Astrocyte (in vitro differentiated cells and primary cell): ENCODE results near the gene TMEM44. TPM values are rescaled to one million over a fixed set of nuclear protein-coding genes. Genes with fewer than 3 reads are reported as not detected.

Source experiments
- DNase-seq: peaks from one replicate; pipeline ENCODE4 v3.0.0-alpha.2; 2010; ENCODE audit warnings: low read depth
- FAIRE-seq: peaks from 2 replicates; lab custom pipeline; 2011; peaks lifted over from hg19 to GRCh38; lab: Jason Lieb, UNC
- H2AFZ ChIP-seq: 2 replicates; pipeline ENCODE4 v1.6.0; 2012; ENCODE audit warnings: low read depth, low read length, inconsistent platforms
- H3K27ac ChIP-seq: 2 replicates; pipeline ENCODE4 v1.5.1; 2011; ENCODE audit warnings: low read depth, low read length, inconsistent platforms
- H3K27me3 ChIP-seq: 2 replicates; pipeline ENCODE4 v1.6.0; 2011; ENCODE audit warnings: low read length, inconsistent platforms; ENCODE audit not compliant: insufficient read depth
- H3K36me3 ChIP-seq: 2 replicates; pipeline ENCODE4 v1.5.1; 2011; ENCODE audit warnings: low read length, inconsistent platforms; ENCODE audit not compliant: insufficient read depth
- H3K4me1 ChIP-seq: 2 replicates; pipeline ENCODE4 v1.5.1; 2011; ENCODE audit warnings: low read length, inconsistent platforms; ENCODE audit not compliant: insufficient read depth
- H3K4me2 ChIP-seq: 2 replicates; pipeline ENCODE4 v1.6.0; 2012; ENCODE audit warnings: low read length, inconsistent platforms
- H3K4me3 ChIP-seq: 2 replicates; pipeline ENCODE4 v1.5.1; 2011; ENCODE audit warnings: low read depth, mild to moderate bottlenecking, low read length, inconsistent platforms; ENCODE audit not compliant: insufficient read depth
- H3K79me2 ChIP-seq: 2 replicates; pipeline ENCODE4 v1.6.0; 2012; ENCODE audit warnings: mild to moderate bottlenecking, low read length, inconsistent platforms; ENCODE audit not compliant: insufficient read depth
- H3K9ac ChIP-seq: 2 replicates; pipeline ENCODE4 v1.6.0; 2012; ENCODE audit warnings: mild to moderate bottlenecking, low read length, inconsistent platforms
- H3K9me3 ChIP-seq: 2 replicates; pipeline ENCODE4 v1.5.1; 2012; ENCODE audit warnings: low read depth, mild to moderate bottlenecking, low read length, inconsistent platforms; ENCODE audit not compliant: insufficient read depth
- H4K20me1 ChIP-seq: 2 replicates; pipeline ENCODE4 v1.6.0; 2012; ENCODE audit warnings: low read length, inconsistent platforms; ENCODE audit not compliant: insufficient read depth
- H3K27ac Mint-ChIP-seq: one replicate; pipeline ENCODE4 v1.8.0; 2021; ENCODE audit warnings: mild to moderate bottlenecking, mixed read lengths; ENCODE audit not compliant: unreplicated experiment
- H3K27me3 Mint-ChIP-seq: one replicate; pipeline ENCODE4 v1.8.0; 2021; ENCODE audit warnings: low read depth, mixed read lengths; ENCODE audit not compliant: unreplicated experiment
- H3K36me3 Mint-ChIP-seq: one replicate; pipeline ENCODE4 v1.8.0; 2021; ENCODE audit warnings: low read depth, mixed read lengths; ENCODE audit not compliant: unreplicated experiment
- H3K4me1 Mint-ChIP-seq: one replicate; pipeline ENCODE4 v1.8.0; 2021; ENCODE audit warnings: low read depth, mixed read lengths; ENCODE audit not compliant: unreplicated experiment
- H3K4me3 Mint-ChIP-seq: one replicate; pipeline ENCODE4 v1.8.0; 2021; ENCODE audit warnings: mild to moderate bottlenecking, moderate library complexity, mixed read lengths; ENCODE audit not compliant: unreplicated experiment
- H3K9me3 Mint-ChIP-seq: one replicate; pipeline ENCODE4 v1.8.0; 2021; ENCODE audit warnings: mild to moderate bottlenecking, mixed read lengths; ENCODE audit not compliant: unreplicated experiment
- CTCF ChIP-seq: IDR thresholded peaks from 2 replicates; pipeline ENCODE4 v1.5.1; 2011; ENCODE audit warnings: low read depth, mild to moderate bottlenecking, inconsistent platforms, low read length, moderate library complexity; ENCODE audit not compliant: insufficient read depth
- EZH2 ChIP-seq: IDR thresholded peaks from 2 replicates; pipeline ENCODE4 v1.6.1; 2012; ENCODE audit warnings: mild to moderate bottlenecking, low read length, inconsistent platforms; ENCODE audit not compliant: insufficient read depth
- total RNA-seq: library from RNA; stranded (reverse); gene quantifications from 2 replicates; pipeline ENCODE4 v1.2.1, GENCODE V29; 2021

The TMEM44 gene
- total RNA-seq, 1 donor from 2014 or later: 9.8 TPM

GRCh38 chr3:194621947-194622346, 11.3 kb downstream of the TMEM44 start:
- peaks cover 4% of the 10 kb centered on the region for H3K4me1 Mint-ChIP-seq
- peaks cover 48% of the 10 kb centered on the region for H3K36me3 Mint-ChIP-seq
- no peaks in the 10 kb centered on the region for H3K27me3 ChIP-seq
- H3K27ac ChIP-seq: no peak overlapping the region
- no peak overlapping the region for H3K4me3 Mint-ChIP-seq
- peaks cover 3% of the 10 kb centered on the region for H3K4me1 ChIP-seq
- no peak overlapping the region for H3K4me2 ChIP-seq
- no peak for DNase-seq
- no peak for TF ChIP-seq EZH2
- TF ChIP-seq CTCF: no peak
- no peaks in the 10 kb centered on the region for H3K79me2 ChIP-seq
- H3K9me3 Mint-ChIP-seq: peaks cover 3% of the 10 kb centered on the region
- no peaks in the 10 kb centered on the region for H3K27me3 Mint-ChIP-seq
- H2AFZ ChIP-seq: no peak overlapping the region
- no peak overlapping the region for H3K4me3 ChIP-seq
- FAIRE-seq: no peak
- H3K9me3 ChIP-seq: no peaks in the 10 kb centered on the region
- no peak overlapping the region for H3K27ac Mint-ChIP-seq
- peaks cover 7% of the 10 kb centered on the region for H4K20me1 ChIP-seq
- peaks cover 8% of the 10 kb centered on the region for H3K36me3 ChIP-seq
- no peak overlapping the region for H3K9ac ChIP-seq

GRCh38 chr3:194620196-194620595, 13.0 kb downstream of the TMEM44 start:
- FAIRE-seq (no peak), DNase-seq (no peak)
- no peaks in the 10 kb centered on the region for H3K79me2 ChIP-seq
- no peaks in the 10 kb centered on the region for H3K9me3 ChIP-seq
- peaks cover 3% of the 10 kb centered on the region for H3K4me1 ChIP-seq
- H3K4me2 ChIP-seq: no peak overlapping the region
- H3K4me1 Mint-ChIP-seq: peaks cover 4% of the 10 kb centered on the region
- peaks cover 36% of the 10 kb centered on the region for H3K36me3 Mint-ChIP-seq
- H3K9ac ChIP-seq: no peak overlapping the region
- H4K20me1 ChIP-seq: no peaks in the 10 kb centered on the region
- H3K27ac ChIP-seq: no peak overlapping the region
- no peak overlapping the region for H3K4me3 Mint-ChIP-seq
- H2AFZ ChIP-seq: no peak overlapping the region
- H3K27me3 ChIP-seq: no peaks in the 10 kb centered on the region
- no peaks in the 10 kb centered on the region for H3K27me3 Mint-ChIP-seq
- H3K27ac Mint-ChIP-seq: no peak overlapping the region
- H3K9me3 Mint-ChIP-seq: peaks cover 3% of the 10 kb centered on the region
- peaks cover 6% of the 10 kb centered on the region for H3K36me3 ChIP-seq
- TF ChIP-seq EZH2 (no peak), CTCF (no peak)
- H3K4me3 ChIP-seq: no peak overlapping the region

- Histone ChIP-seq H3K4me2 (no peak overlapping the region), H4K20me1 (no peaks in the 10 kb centered on the region), H3K4me1 (peaks cover 3% of the 10 kb centered on the region), H2AFZ (no peak overlapping the region), H3K9ac (no peak overlapping the region), H3K36me3 (peaks cover 8% of the 10 kb centered on the region), H3K27me3 (no peaks in the 10 kb centered on the region), H3K79me2 (no peaks in the 10 kb centered on the region), H3K4me3 (no peak overlapping the region), H3K9me3 (no peaks in the 10 kb centered on the region), H3K27ac (no peak overlapping the region)
- Mint-ChIP-seq H3K27ac (no peak overlapping the region), H3K4me1 (peaks cover 4% of the 10 kb centered on the region), H3K9me3 (peaks cover 3% of the 10 kb centered on the region), H3K36me3 (peaks cover 33% of the 10 kb centered on the region), H3K4me3 (no peak overlapping the region), H3K27me3 (no peaks in the 10 kb centered on the region)
- TF ChIP-seq CTCF: no peak
- no peak for TF ChIP-seq EZH2
- DNase-seq (no peak), FAIRE-seq (no peak)
Measured at GRCh38 chr3:194619741-194620140, 13.5 kb downstream of the TMEM44 start.
